ENCODE measurements around the gene CACNB1. TPM values are rescaled to one million over a fixed set of nuclear protein-coding genes. Genes with fewer than 3 reads are reported as not detected.
"Not testable (repeated sequence)": the region's sequence is repeated elsewhere in the genome, so short reads cannot be mapped to it uniquely, and the experiment has no call there.

Gene CACNB1
- total RNA-seq, 1 donor from 2014 or later, result 25.5 TPM

DNA sequence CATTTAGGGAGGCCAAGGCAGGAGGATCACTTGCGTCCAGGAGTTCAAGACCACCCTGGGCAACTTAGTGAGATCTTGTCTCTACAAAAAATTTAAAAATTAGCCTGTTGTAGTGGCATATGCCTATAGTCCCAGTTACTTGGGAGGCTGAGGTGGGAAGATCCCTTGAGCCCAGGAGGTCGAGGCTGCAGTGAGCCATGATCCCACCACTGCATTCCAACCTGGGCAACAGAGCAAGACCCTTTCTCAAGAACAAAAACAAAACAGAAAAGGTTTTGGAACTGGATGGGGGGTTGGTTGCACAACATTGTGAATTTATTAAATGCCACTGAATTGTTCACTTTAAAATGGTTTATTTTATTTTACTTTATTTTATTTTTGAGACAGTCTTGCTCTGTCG lies 67.3 kb downstream of the CACNB1 start:
- TF ChIP-seq, protein P1, sequence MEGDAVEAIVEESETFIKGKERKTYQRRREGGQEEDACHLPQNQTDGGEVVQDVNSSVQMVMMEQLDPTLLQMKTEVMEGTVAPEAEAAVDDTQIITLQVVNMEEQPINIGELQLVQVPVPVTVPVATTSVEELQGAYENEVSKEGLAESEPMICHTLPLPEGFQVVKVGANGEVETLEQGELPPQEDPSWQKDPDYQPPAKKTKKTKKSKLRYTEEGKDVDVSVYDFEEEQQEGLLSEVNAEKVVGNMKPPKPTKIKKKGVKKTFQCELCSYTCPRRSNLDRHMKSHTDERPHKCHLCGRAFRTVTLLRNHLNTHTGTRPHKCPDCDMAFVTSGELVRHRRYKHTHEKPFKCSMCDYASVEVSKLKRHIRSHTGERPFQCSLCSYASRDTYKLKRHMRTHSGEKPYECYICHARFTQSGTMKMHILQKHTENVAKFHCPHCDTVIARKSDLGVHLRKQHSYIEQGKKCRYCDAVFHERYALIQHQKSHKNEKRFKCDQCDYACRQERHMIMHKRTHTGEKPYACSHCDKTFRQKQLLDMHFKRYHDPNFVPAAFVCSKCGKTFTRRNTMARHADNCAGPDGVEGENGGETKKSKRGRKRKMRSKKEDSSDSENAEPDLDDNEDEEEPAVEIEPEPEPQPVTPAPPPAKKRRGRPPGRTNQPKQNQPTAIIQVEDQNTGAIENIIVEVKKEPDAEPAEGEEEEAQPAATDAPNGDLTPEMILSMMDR (IDR thresholded peaks at IDR 0.05), result no peak
- Mint-ChIP-seq H3K36me3 (ENCODE audit: low read depth) (peaks cover 1% of the 10 kb centered on the region), H3K27me3 (ENCODE audit: low read depth) (no peaks in the 10 kb centered on the region), H3K27ac (ENCODE audit: unreplicated experiment) (no peak overlapping the region), H3K9me3 (ENCODE audit: low read depth) (no peaks in the 10 kb centered on the region), H3K4me1 (ENCODE audit: low read depth) (peaks cover 28% of the 10 kb centered on the region), H3K4me3 (ENCODE audit: unreplicated experiment) (no peak overlapping the region)
- no peak for DNase-seq (ENCODE audit: low spot score)

DNA sequence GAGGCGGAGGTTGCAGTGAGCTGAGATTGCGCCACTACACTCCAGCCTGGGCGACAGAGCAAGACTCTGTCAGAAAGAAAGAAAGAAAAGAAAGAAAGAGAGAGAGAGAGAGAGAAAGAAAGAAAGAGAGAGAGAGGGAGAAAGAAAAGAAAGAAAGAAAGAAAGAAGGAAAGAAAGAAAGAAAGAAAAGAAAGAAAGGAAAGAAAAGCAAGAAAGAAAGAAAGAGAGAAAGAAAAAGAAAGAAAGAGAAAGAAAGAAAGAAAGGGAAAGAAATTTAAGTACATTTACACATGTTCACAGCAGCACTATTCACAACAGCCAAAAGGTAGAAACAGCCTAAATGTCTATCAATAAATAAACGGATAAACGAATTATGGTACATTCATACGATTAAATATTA lies 67.9 kb downstream of the CACNB1 start:
- not testable (repeated sequence) for H3K36me3 Mint-ChIP-seq (ENCODE audit: low read depth); H3K9me3 Mint-ChIP-seq (ENCODE audit: low read depth); H3K27me3 Mint-ChIP-seq (ENCODE audit: low read depth); H3K4me3 Mint-ChIP-seq (ENCODE audit: unreplicated experiment); H3K27ac Mint-ChIP-seq (ENCODE audit: unreplicated experiment); DNase-seq (ENCODE audit: low spot score)
- peaks cover 25% of the 10 kb centered on the region for H3K4me1 Mint-ChIP-seq (ENCODE audit: low read depth)

DNA sequence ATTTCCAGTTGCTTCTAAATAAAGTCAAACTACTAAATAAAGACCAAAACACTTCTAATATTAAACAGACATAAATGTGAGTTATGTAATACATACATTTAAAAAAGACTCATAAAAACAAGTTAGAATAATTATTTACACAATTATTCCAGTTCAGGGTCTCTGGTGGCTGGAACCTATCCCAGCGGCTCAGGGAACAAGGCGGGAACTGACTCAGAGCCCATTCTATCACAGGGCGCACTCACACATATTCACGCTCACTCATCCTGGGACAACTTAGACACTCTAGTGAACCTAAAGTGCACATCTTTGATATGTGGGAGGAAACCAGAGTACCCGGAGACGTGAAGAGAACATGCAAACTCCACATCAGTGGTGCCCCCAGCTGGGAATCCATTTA lies 71.0 kb downstream of the CACNB1 start:
- no peak for DNase-seq (ENCODE audit: low spot score)
- H3K36me3 Mint-ChIP-seq (ENCODE audit: low read depth), result no peaks in the 10 kb centered on the region
- H3K4me3 Mint-ChIP-seq (ENCODE audit: unreplicated experiment), result no peak overlapping the region
- TF ChIP-seq, protein P1 (IDR thresholded peaks at IDR 0.05), result no peak
- no peaks in the 10 kb centered on the region for H3K27me3 Mint-ChIP-seq (ENCODE audit: low read depth)
- no peak overlapping the region for H3K27ac Mint-ChIP-seq (ENCODE audit: unreplicated experiment)
- no peaks in the 10 kb centered on the region for H3K9me3 Mint-ChIP-seq (ENCODE audit: low read depth)
- peaks cover 14% of the 10 kb centered on the region for H3K4me1 Mint-ChIP-seq (ENCODE audit: low read depth)

DNA sequence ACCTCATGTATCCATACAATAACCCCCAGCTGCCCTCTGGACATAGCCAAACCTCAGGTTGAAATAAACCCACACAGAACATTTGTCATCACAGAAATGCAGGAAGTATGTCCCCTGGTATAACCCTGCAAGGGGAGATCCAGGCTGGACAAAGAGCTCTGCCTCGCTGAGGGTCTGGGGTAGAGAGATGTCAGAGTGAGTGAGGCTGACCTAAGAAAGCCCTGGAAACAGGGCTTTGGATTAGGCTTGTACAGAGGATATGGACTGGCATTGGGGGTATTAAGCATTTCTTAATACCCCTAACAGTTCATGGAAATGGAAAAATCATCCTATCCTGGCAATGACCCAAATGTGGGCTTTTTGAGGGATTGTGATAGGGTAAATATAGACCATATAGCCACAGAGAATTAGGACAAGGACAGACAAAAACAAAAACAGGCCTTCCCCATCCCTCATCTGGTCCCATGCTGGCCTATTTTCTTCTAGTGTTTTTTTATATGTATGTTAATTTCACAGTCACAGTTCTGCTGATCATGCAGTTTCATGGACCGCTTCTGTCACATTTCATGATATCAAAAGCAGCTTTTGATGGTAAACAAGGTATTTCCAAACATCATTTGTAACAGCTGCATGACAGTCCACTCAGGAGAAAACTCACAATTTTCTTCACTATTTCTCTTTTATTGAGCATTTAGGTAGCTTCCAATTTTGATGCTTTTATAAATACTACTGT lies 72.2 kb downstream of the CACNB1 start:
- Mint-ChIP-seq H3K36me3 (ENCODE audit: low read depth) (no peaks in the 10 kb centered on the region), H3K27me3 (ENCODE audit: low read depth) (no peaks in the 10 kb centered on the region)

DNA sequence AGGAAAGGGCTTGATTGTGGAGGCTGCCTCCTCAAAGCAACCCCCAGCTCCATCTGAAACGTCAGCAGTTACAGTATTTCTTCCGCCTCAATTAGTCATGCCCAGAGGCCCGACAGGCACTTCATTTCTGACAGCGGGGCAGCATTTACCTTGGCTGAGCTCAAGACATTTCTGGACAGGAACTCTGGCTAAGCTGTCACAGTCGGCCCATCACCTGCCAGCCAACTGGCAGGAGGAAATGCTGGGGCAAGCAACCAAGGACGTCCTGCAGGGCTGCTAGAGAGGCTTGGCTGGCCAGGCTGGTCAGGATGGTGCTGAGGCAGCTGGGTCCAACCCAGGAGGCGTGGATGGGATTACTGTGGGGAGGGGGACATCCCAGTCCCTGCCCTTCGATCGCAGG lies 73.8 kb downstream of the CACNB1 start:
- Mint-ChIP-seq H3K9me3 (ENCODE audit: low read depth) (no peaks in the 10 kb centered on the region), H3K27me3 (ENCODE audit: low read depth) (peaks cover under 1% of the 10 kb centered on the region), H3K4me1 (ENCODE audit: low read depth) (peaks cover 14% of the 10 kb centered on the region), H3K27ac (ENCODE audit: unreplicated experiment) (peak overlapping the region; percentile 2), H3K36me3 (ENCODE audit: low read depth) (no peaks in the 10 kb centered on the region), H3K4me3 (ENCODE audit: unreplicated experiment) (no peak overlapping the region)
- TF ChIP-seq, protein P1 (IDR thresholded peaks at IDR 0.05), result no peak
- DNase-seq (ENCODE audit: low spot score), result no peak

More for the DNA sequence above, 72.2 kb downstream of the CACNB1 start:
- Mint-ChIP-seq H3K4me3 (ENCODE audit: unreplicated experiment) (no peak overlapping the region), H3K4me1 (ENCODE audit: low read depth) (peaks cover 14% of the 10 kb centered on the region), H3K9me3 (ENCODE audit: low read depth) (no peaks in the 10 kb centered on the region), H3K27ac (ENCODE audit: unreplicated experiment) (no peak overlapping the region)
- TF ChIP-seq, protein P1 (IDR thresholded peaks at IDR 0.05), result no peak
- no peak for DNase-seq (ENCODE audit: low spot score)

Other genes starting within 250 kb of the CACNB1 start
- gene FBXO47, start 230.3 kb downstream of the CACNB1 start, total RNA-seq, result not detected in 3 replicates
- 11.1 to 40.5 TPM (median 37.4 TPM) in 3 replicates for gene PLXDC1, start 46.0 kb downstream of the CACNB1 start, total RNA-seq
- gene ARL5C, start 31.5 kb downstream of the CACNB1 start, total RNA-seq, result 0.25 TPM in 1 of 3 replicates, not detected in the others
- gene RPL19, start 2.6 kb upstream of the CACNB1 start, total RNA-seq, result 1,031 to 1,318 TPM (median 1,035 TPM) in 3 replicates
- gene STAC2, start 28.3 kb upstream of the CACNB1 start, total RNA-seq, result 0.35 to 1.1 TPM (median 0.44 TPM) in 3 replicates
- 21.3 to 21.9 TPM (median 21.8 TPM) in 3 replicates for gene FBXL20, start 204.0 kb upstream of the CACNB1 start, total RNA-seq

Measured in chondrocyte (in vitro differentiated cells).